HepG2 (cell line): Measurements from ENCODE around the gene MEF2A. TPM values are rescaled to one million over a fixed set of nuclear protein-coding genes. Genes with fewer than 3 reads are reported as not detected.
A peak's percentile ranks its signal among the peaks of the same experiment; 100 is the strongest.

Experiments
- ATAC-seq: fragments of 200-7000 bp; cut with Tn5 transposase; 3 replicates; pipeline ENCODE4 v1.9.1; 2020; ENCODE audit warnings: mild to moderate bottlenecking, moderate library complexity
- BruUV-seq: library from RNA; stranded (reverse); fragments of 400-500 nt; replicated peaks from 2 replicates; lab custom pipeline; 2021; lab: Mats Ljungman, UMichigan
- CTCF ChIA-PET: fragments of 300-600 bp; formaldehyde crosslinking; extraction: SDS; loops from one replicate; lab custom pipeline; 2021; ENCODE audit warnings: low total read pairs, inconsistent platforms, low intra/inter-chr PET ratio; lab: Yijun Ruan, JAX
- POLR2A ChIA-PET: fragments of 350-600 bp; sonication (Branson Sonifier 250); formaldehyde crosslinking; loops from one replicate; lab custom pipeline; 2020; ENCODE audit warnings: antibody characterized with exemption, inconsistent platforms; lab: Yijun Ruan, JAX
- DNase-seq: peaks from one replicate; pipeline ENCODE4 v3.0.0-alpha.2; 2015; ENCODE audit warnings: low spot score
- FAIRE-seq: peaks from 3 replicates; lab custom pipeline; 2011; peaks lifted over from hg19 to GRCh38; lab: Jason Lieb, UNC
- H2AFZ ChIP-seq: one replicate; pipeline ENCODE4 v1.6.1; 2011; ENCODE audit warnings: low read length, inconsistent platforms
- H3K27ac ChIP-seq: fragments of 300-600 bp; 3 replicates; pipeline ENCODE4 v1.8.0; 2011; ENCODE audit warnings: mixed run types, mild to moderate bottlenecking, mixed read lengths, low read length, inconsistent platforms; ENCODE audit not compliant: insufficient read depth; ENCODE audit errors: extremely low read length
- H3K27me3 ChIP-seq, 2 experiments: fragments of 200-600 bp in 1 of 2; 2 replicates in 1 of 2; 3 replicates in 1 of 2; pipeline versions ENCODE4 v1.6.0 to v1.8.0; 2011; ENCODE audit warnings: low read length in 2 of 2, mild to moderate bottlenecking in 2 of 2, moderate library complexity in 2 of 2, inconsistent platforms in 1 of 2; ENCODE audit not compliant: insufficient read depth in 2 of 2, control insufficient read depth in 1 of 2
- H3K36me3 ChIP-seq, 2 experiments: fragments of 200-600 bp in 1 of 2; replicated peaks in 1 of 2; 2 replicates in 1 of 2; 3 replicates in 1 of 2; pipeline versions ENCODE4 v1.5.1 to v1.8.0; 2011; ENCODE audit warnings: low read length in 2 of 2, inconsistent platforms in 1 of 2; ENCODE audit not compliant: insufficient read depth in 2 of 2, control insufficient read depth in 1 of 2
- H3K4me1 ChIP-seq: 2 replicates; pipeline ENCODE4 v1.5.1; 2012; ENCODE audit warnings: low read length, inconsistent platforms; ENCODE audit not compliant: insufficient read depth
- H3K4me2 ChIP-seq: 2 replicates; pipeline ENCODE4 v1.6.0; 2011; ENCODE audit warnings: low read depth, low read length, inconsistent platforms
- H3K4me3 ChIP-seq, 3 experiments: fragments of 200-600 bp in 1 of 3; sonication (generic), shearing (Covaris generic) in 1 of 3; replicated peaks in 1 of 3; 2 replicates each; pipeline ENCODE4 v1.5.1; 2011 to 2016; ENCODE audit warnings: low read length in 3 of 3, inconsistent platforms in 2 of 3, low read depth in 2 of 3, mild to moderate bottlenecking in 2 of 3, control low read depth in 1 of 3, mixed read lengths in 1 of 3; ENCODE audit not compliant: insufficient read depth in 1 of 3
- H3K79me2 ChIP-seq: one replicate; pipeline ENCODE4 v1.6.1; 2011; ENCODE audit warnings: low read length, inconsistent platforms; ENCODE audit not compliant: insufficient read depth
- H3K9ac ChIP-seq: 2 replicates; pipeline ENCODE4 v1.6.0; 2011; ENCODE audit warnings: mild to moderate bottlenecking, low read depth, low read length, inconsistent platforms; ENCODE audit not compliant: insufficient read depth
- H3K9me3 ChIP-seq: 2 replicates; pipeline ENCODE4 v1.5.1; 2012; ENCODE audit warnings: mild to moderate bottlenecking, low read length
- H4K20me1 ChIP-seq: 2 replicates; pipeline ENCODE4 v1.6.0; 2011; ENCODE audit warnings: inconsistent platforms, mild to moderate bottlenecking, low read length, moderate library complexity; ENCODE audit not compliant: insufficient read depth
- CBX5 ChIP-seq: sonication (generic); formaldehyde crosslinking; IDR thresholded peaks from 2 replicates; pipeline ENCODE4 v1.4.0; 2020; ENCODE audit warnings: missing genetic modification reagents, borderline replicate concordance
- CENPX ChIP-seq: sonication (generic); formaldehyde crosslinking; IDR thresholded peaks from 2 replicates; pipeline ENCODE4 v1.9.0; 2021; ENCODE audit warnings: mild to moderate bottlenecking, missing genetic modification reagents, moderate library complexity
- DBP ChIP-seq: sonication (generic); formaldehyde crosslinking; IDR thresholded peaks from 2 replicates; pipeline ENCODE4 v1.4.0; 2020; ENCODE audit warnings: missing genetic modification reagents; ENCODE audit errors: not compliant biosample characterization
- EED ChIP-seq: sonication (generic); formaldehyde crosslinking; IDR thresholded peaks from 2 replicates; pipeline ENCODE4 v1.5.0; 2020; ENCODE audit warnings: mild to moderate bottlenecking, missing genetic modification reagents
- IRF2 ChIP-seq: IDR thresholded peaks from 2 replicates; pipeline ENCODE4 v1.6.1; 2018; ENCODE audit warnings: missing genetic modification reagents, missing compliant biosample characterization
- JUND ChIP-seq: sonication (generic); formaldehyde crosslinking; IDR thresholded peaks from 2 replicates; pipeline ENCODE4 v1.8.0; 2022; ENCODE audit warnings: mild to moderate bottlenecking, missing genetic modification reagents
- MAFF ChIP-seq: IDR thresholded peaks from 2 replicates; pipeline ENCODE4 v1.6.1; 2011; ENCODE audit warnings: low read depth, low read length, improper control_type of control experiment
- MAFK ChIP-seq, 2 experiments: IDR thresholded peaks in 1 of 2; conservative IDR thresholded peaks in 1 of 2; 2 replicates each; pipeline ENCODE4 v1.6.1; 2011; ENCODE audit warnings: improper control_type of control experiment in 2 of 2, low read length in 2 of 2
- NCOA2 ChIP-seq: sonication (generic); formaldehyde crosslinking; IDR thresholded peaks from 2 replicates; pipeline ENCODE4 v1.8.0; 2022; ENCODE audit warnings: inconsistent platforms
- RAD51 ChIP-seq: fragments of 450-650 bp; IDR thresholded peaks from 2 replicates; pipeline ENCODE4 v1.6.1; 2016; ENCODE audit warnings: borderline replicate concordance
- TOPORS ChIP-seq: sonication (generic); formaldehyde crosslinking; IDR thresholded peaks from 2 replicates; pipeline ENCODE4 v1.8.0; 2023; ENCODE audit warnings: mild to moderate bottlenecking, missing genetic modification reagents
- ZFP36L1 ChIP-seq: sonication (generic); formaldehyde crosslinking; IDR thresholded peaks from 2 replicates; pipeline ENCODE4 v1.8.0; 2022; ENCODE audit warnings: mild to moderate bottlenecking, missing genetic modification reagents, moderate library complexity
- ZNF367 ChIP-seq: sonication (generic); formaldehyde crosslinking; IDR thresholded peaks from 2 replicates; pipeline ENCODE4 v1.4.0; 2020; ENCODE audit warnings: missing genetic modification reagents, borderline replicate concordance
- ZNF468 ChIP-seq: sonication (generic); formaldehyde crosslinking; IDR thresholded peaks from 2 replicates; pipeline ENCODE4 v1.8.0; 2022; ENCODE audit warnings: mild to moderate bottlenecking, moderate library complexity, missing genetic modification reagents
- ZNF512 ChIP-seq: sonication (generic); formaldehyde crosslinking; IDR thresholded peaks from 2 replicates; pipeline ENCODE4 v1.4.0; 2020; ENCODE audit warnings: mild to moderate bottlenecking, missing genetic modification reagents
- ZNF775 ChIP-seq: sonication (generic); formaldehyde crosslinking; IDR thresholded peaks from 2 replicates; pipeline ENCODE4 v1.4.0; 2020; ENCODE audit warnings: missing genetic modification reagents, mild to moderate bottlenecking, moderate library complexity, borderline replicate concordance
- ZNF891 ChIP-seq: sonication (generic); formaldehyde crosslinking; IDR thresholded peaks from 2 replicates; pipeline ENCODE4 v1.5.0; 2020; ENCODE audit warnings: mild to moderate bottlenecking, missing genetic modification reagents
- WGBS: methylation state at CpG from one replicate; pipeline ENCODE4 v1.1.6; 2017; ENCODE audit warnings: low lambda C conversion rate; 5-methylcytosine and 5-hydroxymethylcytosine counted together
- in situ Hi-C: cut with HindIII; loops from 2 replicates; pipeline ENCODE4 v1.10.0; 2017; ENCODE audit warnings: low pct_unique_long_range_greater_than_20kb; ENCODE audit not compliant: extremely low pct_ligation_motif_present
- intact Hi-C: fragments of 100-400 bp; cut with micrococcal nuclease; formaldehyde crosslinking; loops from one replicate; pipeline ENCODE4 v1.10.0; 2022; ENCODE audit not compliant: unreplicated experiment
- polyA plus RNA-seq, 8 experiments: library from polyadenylated mRNA; depleted of rRNA in 3 of 8; stranded (reverse) in 7 of 8; unstranded in 1 of 8; fragments of >200 nt; fragmentation: Illumina TruSeq in 4 of 8; extraction: Trizol in 4 of 8; gene quantifications; 2 replicates each; pipeline versions ENCODE4 v1.2.1 to v1.2.3, GENCODE V29; 2011 to 2016; ENCODE audit warnings: low read depth in 4 of 8, missing spikeins in 1 of 8, mixed read lengths in 1 of 8; ENCODE audit not compliant: insufficient read depth in 1 of 8
- total RNA-seq, 5 experiments: library from RNA; depleted of rRNA; stranded (reverse); fragments of >200 nt; fragmentation: Illumina TruSeq; extraction: Trizol; gene quantifications; 2 replicates each; pipeline ENCODE4 v1.2.3, GENCODE V29; 2016; ENCODE audit warnings: low read depth in 1 of 5
- TF ChIP-seq, protein P1 (sequence below): sonication (generic); formaldehyde crosslinking; IDR thresholded peaks from 2 replicates; pipeline ENCODE4 v1.4.0; 2020; ENCODE audit warnings: mild to moderate bottlenecking, low read depth, missing genetic modification reagents

The MEF2A gene
- total and polyA plus RNA-seq, 2 of the 13 experiments (the other 11 are each of a cell fraction or from before 2014, with no cell fraction given), result 15.2 to 24.4 TPM

- no peak for FAIRE-seq
- H3K79me2 ChIP-seq, result peaks cover 68% of the 10 kb centered on the region
- no peak overlapping the region for H3K9ac ChIP-seq
- TF ChIP-seq CENPX (no peak), DBP (CRISPR knock-in tag) (no peak), MAFF (peak; percentile 37; the same call in 1 of the 2 replicates), MAFK (conservative IDR thresholded peaks at IDR 0.05 in 1 of 2, IDR thresholded peaks at IDR 0.05 in 1 of 2; ENCODE audit: low read length in 2 of 2) (peak; percentile 51 to 67), RAD51 (no peak), JUND (CRISPR knock-in tag) (no peak)
- TF ChIP-seq, protein P1, sequence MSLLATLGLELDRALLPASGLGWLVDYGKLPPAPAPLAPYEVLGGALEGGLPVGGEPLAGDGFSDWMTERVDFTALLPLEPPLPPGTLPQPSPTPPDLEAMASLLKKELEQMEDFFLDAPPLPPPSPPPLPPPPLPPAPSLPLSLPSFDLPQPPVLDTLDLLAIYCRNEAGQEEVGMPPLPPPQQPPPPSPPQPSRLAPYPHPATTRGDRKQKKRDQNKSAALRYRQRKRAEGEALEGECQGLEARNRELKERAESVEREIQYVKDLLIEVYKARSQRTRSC, result no peak
- no peaks in the 10 kb centered on the region; a peak in 2 of 5 replicates for H3K36me3 ChIP-seq
- H3K27me3 ChIP-seq, result no peaks in the 10 kb centered on the region
- intact Hi-C loops, result no loop called here
- H3K4me2 ChIP-seq, result no peak overlapping the region
- H3K4me1 ChIP-seq, result peaks cover 12% of the 10 kb centered on the region
- no TSS peak for BruUV-seq
- no peak overlapping the region for H3K4me3 ChIP-seq
- H3K27ac ChIP-seq, result no peak overlapping the region
- ChIA-PET POLR2A (no interaction called here), CTCF (no interaction called here)
- ATAC-seq, result no peak
- no peaks in the 10 kb centered on the region for H3K9me3 ChIP-seq
- H4K20me1 ChIP-seq, result no peaks in the 10 kb centered on the region
- in situ Hi-C loops, result no loop called here
- DNase-seq, result no peak
- H2AFZ ChIP-seq, result no peak overlapping the region
- WGBS, result 98% methylated on average over 3 of the region's 3 CpGs
These were observed 32.5 kb downstream of the MEF2A start for GRCh38 chr15:99598296-99598695.

GRCh38 chr15:99603828-99604227, 38.0 kb downstream of the MEF2A start:
- Histone ChIP-seq H3K9me3 (no peaks in the 10 kb centered on the region), H3K4me2 (no peak overlapping the region), H3K27me3 (no peaks in the 10 kb centered on the region), H3K27ac (no peak overlapping the region), H3K79me2 (peaks cover 49% of the 10 kb centered on the region), H4K20me1 (no peaks in the 10 kb centered on the region), H3K4me3 (no peak overlapping the region), H3K36me3 (no peaks in the 10 kb centered on the region; a peak in 2 of 5 replicates), H3K4me1 (peaks cover 19% of the 10 kb centered on the region), H3K9ac (no peak overlapping the region), H2AFZ (no peak overlapping the region)
- BruUV-seq, result no TSS peak
- no peak for ATAC-seq
- 100% methylated on average over 1 of the region's 1 CpG for WGBS
- intact Hi-C loops (no loop called here), in situ Hi-C loops (no loop called here)
- POLR2A ChIA-PET, result no interaction called here
- CTCF ChIA-PET, result no interaction called here
- DNase-seq, result no peak
- no peak for FAIRE-seq
- TF ChIP-seq CBX5 (CRISPR knock-in tag) (no peak), ZNF512 (CRISPR knock-in tag) (no peak), IRF2 (CRISPR knock-in tag) (no peak), ZNF468 (CRISPR knock-in tag) (no peak), NCOA2 (CRISPR knock-in tag) (no peak), ZNF891 (CRISPR knock-in tag) (no peak), ZNF367 (CRISPR knock-in tag) (no peak), TOPORS (no peak), EED (CRISPR knock-in tag) (no peak), ZNF775 (CRISPR knock-in tag) (no peak), ZFP36L1 (CRISPR knock-in tag) (no peak)
